GM19467 (cell line): ENCODE data around the gene ANXA7.
"Not testable (repeated sequence)": the region's sequence is repeated elsewhere in the genome, so short reads cannot be mapped to it uniquely, and the experiment has no call there.

Source experiments
- ATAC-seq: cut with Tn5 transposase; IDR thresholded peaks from one replicate; pipeline ENCODE4 v1.9.1; 2021; ENCODE audit warnings: mild to moderate bottlenecking, moderate library complexity; ENCODE audit not compliant: unreplicated experiment

The ANXA7 gene

DNA sequence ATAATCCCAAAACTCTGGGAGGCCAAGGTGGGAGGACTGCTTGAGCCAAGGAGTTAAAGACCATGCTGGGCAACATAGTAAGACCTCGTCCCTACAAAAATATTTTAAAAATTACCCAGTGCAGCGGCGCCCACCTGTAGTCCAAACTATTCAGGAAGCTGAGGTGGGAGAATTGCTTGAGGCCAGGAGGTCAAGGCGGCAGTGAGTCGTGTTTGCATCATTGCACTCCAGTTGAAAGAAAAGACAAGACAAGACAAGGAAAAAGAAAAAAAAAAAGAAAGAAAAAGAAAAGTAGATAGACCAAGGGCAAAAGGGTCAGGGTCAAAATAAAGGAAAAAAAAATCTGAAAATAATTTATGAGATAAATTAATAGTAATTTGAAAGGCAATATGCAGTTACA is 5.8 kb downstream of the ANXA7 start:
- no peak for ATAC-seq

DNA sequence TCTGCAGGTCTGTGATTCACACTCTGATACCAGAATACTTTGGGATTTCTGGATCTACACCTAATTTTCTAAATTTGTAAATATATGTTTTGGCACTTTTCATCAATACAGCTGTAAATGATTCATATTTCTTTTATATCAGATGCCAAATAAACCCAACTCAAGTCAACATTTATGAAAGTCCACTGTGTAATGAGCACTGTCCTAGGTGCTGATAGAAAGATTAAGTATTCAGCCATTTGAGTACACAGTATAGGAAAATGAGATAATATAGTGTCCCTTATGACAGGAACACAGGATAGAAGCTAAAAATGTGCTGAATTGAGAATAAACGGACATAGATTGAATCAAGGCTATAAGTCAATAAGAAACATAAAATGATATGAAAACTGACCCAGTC is 6.4 kb downstream of the ANXA7 start:
- no peak for ATAC-seq

DNA sequence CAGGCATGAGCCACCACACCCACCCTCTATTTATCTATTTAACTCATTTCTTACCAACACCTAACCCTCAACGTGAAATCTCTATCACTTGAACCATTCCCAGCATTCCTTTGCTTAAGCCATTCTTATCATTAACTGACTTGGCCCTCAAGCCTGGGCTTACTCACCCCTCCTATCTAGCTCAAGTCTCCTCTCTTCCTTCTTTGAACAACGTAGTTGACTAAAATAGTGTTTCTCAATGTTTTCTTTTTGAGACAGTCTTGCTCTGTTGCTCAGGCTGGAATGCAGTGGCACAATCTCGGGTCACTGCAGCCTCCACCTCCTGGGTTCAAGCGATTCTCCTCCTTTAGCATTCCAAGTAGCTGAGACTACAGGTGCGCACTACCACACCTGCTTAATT is 7.0 kb downstream of the ANXA7 start:
- ATAC-seq = no peak

DNA sequence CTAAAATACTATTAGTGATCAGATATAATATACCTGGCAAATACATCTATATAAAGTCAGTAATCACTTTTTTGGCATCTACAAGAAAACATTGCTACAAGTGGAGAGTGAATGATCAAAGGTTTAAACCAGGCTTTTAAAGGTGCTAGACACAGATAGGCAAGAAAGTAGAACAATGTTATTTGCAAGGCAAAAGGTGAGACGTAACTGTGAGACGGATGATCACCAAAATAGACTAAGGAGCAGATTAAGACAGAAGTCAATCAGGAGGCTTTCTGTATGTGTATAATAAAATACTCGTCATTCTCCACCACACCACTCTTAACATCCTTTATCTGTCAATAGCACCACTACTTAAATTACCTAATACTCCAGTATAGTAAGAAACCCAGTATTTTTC is 8.3 kb downstream of the ANXA7 start:
- no peak for ATAC-seq

DNA sequence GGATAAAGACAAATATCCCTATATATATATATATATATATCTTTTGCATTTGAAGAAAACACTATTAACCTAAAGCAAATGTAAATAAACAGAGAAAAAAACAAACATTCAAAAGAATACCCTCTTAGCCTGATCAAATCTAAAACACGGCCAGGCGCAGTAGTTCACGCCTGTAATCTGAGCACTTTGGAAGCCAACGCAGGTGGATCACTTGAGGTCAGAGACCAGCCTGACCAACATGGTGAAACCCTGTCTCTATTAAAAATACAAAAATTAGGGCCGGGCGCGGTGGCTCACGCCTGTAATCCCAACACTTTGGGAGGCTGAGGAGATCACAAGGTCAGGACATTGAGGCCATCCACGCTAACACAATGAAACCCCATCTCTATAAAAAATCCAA is 9.2 kb downstream of the ANXA7 start:
- no peak for ATAC-seq

DNA sequence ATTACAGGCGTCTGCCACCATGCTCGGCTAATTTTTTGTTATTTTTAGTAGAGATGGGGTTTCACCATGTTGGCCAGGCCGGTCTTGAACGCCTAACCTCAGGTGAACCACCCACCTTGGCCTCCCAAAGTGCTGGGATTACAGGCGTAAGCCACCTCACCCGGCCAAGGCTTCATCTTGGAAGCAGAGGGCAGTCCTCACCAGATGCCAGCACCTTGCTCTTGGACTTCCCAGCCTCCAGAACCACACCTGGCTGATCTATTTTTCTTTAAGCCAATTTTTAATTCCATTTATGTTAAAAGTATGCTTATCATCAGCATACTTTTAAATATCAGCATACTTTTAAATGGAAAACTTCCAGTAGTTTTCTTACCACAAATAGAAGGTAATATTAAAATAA is 12.2 kb downstream of the ANXA7 start:
- no peak for ATAC-seq

DNA sequence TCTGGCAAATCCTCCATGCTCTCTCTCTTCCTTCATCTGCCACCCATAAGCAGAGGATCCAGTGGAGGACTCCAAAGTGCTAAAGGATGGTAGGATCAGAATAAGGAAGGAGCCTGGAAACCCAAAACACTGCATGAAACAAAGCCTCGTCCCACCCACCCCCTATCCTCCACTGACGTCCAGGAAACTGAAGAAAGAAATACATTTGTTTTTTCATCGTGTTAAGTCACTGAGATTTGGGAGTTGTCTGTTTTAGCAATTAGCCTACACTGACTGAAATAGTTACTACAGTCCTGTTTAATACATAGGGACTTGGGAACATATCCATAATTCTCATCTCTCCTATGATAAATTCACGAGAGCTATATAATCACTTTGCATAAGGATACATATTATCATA is 14.8 kb downstream of the ANXA7 start:
- no peak for ATAC-seq

DNA sequence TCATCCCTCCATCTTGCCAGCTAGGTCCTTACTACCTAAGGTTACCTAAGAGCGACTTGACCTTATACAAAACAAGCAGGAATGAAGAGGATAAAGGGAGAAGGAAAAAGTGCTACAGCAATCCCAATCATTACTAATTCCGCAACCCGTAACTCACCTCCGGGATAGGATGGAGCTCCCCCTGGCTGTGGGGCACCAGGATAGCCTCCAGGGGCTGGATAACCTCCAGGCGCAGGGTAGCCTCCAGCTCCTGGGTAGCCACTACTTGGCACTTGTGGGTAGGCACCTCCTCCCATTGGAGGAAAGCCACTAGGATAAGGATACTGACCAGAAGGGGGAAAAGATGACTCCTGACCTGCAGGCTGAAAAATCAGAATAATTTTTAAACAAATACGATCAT is 15.8 kb downstream of the ANXA7 start:
- no peak for ATAC-seq

DNA sequence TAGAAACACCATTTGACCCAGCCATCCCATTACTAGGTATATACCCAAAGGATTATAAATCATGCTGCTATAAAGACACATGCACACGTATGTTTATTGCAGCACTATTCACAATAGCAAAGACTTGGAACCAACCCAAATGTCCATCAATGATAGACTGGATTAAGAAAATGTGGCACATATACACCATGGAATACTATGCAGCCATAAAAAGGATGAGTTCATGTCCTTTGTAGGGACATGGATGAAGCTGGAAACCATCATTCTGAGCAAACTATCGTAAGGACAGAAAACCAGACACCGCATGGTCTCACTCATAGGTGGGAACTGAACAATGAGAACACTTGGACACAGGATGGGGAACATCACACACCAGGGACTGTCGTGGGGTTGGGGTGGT is 19.5 kb downstream of the ANXA7 start:
- ATAC-seq = not testable (repeated sequence)

DNA sequence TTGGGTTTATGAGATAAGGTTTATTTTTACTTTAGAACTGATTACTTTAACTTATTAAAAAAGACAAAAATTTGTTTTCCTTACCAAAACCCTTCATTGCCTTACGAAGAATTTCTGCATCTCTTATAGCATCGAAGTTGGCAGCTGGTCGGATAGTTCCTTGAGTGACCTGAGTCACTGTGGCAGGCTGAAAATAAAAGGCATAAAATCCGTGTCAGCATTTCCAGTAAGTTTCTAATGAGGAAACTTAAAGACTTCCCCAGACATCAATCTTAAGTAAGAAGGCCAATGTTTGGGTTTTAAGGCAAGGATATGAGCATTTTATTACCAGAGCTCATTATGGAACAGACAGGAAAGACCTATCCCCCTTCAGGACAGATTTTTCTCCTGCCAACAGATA is 25.6 kb downstream of the ANXA7 start:
- ATAC-seq = no peak

DNA sequence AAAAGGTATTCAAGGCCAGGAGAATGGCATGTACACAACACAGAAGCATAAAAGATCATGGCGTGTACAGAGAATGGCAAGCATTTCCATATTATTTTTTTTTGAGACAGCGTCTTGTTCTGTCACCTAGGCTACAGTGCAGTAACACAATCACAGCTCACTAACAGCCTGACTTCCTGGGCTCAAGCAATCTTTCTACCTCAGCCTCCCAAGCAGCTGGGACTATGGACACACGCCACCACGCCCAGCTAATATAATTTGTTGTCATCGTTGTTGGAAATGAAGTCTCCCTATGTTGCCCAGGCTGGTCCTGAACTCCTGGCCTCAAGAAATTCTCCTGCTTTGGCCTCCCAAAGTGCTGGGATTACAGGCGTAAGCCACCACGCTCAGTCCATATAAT is 27.3 kb downstream of the ANXA7 start:
- ATAC-seq = no peak

DNA sequence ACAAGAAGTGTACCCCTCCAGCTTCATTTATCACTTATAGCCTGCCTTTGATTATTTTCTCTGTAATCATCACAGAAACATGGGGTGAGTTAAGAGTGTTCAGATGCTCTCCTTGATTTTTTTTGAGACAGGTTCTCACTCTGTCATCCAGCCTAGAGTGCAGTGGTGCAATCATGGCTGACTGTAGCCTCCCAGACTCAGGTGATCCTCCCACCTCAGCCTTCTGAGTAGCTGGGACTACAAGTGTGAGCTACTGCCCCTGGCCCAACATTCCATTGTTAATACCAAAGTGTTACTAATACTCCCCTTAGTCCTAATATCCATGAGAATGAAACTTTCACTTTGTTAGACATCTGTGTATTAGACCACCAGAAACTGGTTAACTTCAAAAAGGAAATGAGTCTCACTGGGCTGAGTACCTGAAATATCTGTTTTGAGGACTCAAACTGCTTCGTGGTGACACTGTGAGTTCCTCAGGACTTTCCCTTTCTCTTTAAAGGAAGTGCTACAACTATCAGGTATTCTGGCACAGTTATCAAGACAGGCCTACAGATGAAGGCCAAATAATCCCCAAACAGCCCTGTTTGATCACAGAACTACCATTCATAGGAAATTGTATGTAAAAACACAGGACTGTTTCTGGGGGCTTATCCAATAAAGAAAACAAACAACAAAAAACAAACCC is 34.7 kb downstream of the ANXA7 start:
- no peak for ATAC-seq

DNA sequence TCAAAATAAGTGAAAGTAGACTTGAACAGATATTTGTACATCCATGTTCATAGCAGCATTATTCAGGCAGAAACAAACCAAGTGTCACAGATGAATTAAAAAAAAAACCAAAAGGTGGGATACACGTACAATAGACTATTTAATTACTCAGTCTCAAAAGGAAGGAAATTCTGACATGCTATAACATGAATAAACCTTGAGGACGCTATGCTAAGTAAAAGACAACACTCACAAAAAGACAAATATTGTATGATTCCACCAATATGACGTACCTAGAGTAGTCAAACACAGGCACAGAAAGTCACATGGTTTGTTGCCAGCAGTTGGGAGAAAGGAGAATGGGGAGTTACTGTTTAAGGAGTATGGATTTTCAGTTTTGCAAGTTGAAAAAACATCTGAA is 37.2 kb downstream of the ANXA7 start:
- no peak for ATAC-seq

DNA sequence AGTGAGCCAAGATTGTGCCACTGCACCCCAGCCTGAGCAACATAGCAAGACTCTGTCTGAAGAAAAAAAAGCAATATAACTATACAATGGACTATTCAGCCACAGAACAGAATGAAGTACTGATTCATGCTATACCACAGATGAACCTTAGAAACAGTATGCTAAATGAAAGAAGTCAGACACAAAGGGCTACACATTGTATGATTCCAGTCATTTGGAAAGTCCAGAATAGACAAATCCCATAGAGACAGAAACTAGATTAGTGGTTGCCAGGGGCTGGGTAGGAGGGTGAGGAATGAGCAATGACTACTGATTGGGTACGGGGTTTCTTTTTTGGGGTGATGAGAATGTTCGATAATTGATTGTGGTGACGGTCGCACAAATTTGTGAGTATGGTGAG is 45.6 kb downstream of the ANXA7 start:
- ATAC-seq = no peak

DNA sequence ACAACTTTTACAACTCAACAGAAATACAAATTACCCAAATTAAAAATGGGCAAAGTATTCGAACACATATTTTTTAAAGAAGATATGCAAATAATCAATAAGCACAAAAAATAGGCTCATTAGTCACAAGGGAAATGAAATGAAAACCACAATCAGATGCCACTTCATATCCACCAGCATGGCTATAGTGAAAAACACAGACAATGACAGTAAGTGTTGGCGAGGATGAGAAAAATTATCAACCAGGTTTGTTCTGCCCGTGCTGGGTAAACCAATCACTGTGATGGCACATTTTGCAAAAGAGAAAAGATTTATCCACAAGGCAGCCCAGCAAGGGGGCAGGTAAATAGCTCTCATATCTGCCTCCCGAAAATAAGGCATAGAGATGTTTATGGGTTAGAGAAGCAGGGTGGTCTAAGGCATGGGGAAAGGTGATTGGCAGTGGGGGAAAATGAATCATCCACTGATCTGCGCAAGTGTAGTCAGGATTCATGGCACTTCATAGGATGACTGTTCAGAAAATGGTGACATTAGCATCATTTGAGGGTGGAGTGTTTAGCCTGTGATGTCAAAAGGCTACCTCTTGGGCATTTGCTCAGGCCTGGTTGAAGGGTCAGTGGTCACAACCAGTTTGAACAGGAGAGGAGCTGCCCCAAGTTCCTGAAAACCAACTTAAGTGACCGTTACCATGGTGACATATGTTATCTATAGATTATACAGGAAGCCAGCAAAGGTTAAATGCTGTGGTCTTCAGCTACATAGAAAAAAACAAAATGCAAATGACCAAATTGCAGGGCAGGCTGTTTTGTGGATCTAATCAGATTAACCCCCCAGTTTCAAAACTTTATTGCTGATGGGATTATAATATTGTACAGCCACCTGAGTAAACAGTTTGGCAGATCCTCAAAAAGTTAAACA is 47.2 kb downstream of the ANXA7 start:
- ATAC-seq = no peak

DNA sequence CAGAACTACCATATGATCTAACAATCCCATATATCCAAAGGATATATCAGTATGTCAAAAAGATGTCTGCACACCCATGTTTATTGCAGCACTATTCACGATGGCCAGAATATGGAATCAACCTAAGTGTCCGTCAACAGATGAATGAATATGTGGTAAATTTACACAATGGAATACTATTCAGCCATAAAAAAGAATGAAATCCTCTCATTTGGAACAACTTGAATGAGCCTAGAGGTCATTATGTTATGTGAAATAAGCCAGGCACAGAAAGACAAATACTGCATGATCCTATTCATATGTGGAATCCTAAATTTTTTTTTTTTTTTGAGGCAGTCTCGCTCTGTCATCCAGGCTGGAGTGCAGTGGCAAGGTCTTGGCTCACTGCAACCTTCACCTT is 48.9 kb downstream of the ANXA7 start:
- ATAC-seq = no peak

DNA sequence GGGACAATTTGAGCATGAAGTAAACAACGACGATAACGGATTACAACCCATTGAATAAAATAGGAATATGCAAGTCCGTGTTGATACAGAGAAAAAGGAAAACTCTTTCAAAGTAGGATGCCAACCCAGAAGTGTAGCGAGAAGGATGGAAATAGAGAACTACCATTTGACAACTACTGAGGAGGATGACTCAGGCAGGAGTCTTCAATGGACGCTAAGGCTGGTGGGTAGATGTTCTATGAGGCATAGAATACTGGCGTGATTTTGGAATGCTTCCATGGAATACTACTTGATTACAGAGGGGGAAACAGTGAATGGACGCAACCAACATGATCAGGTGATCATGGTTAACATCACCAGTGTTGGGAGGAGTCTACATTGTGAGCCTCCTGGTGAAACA is 54.4 kb downstream of the ANXA7 start:
- no peak for ATAC-seq

DNA sequence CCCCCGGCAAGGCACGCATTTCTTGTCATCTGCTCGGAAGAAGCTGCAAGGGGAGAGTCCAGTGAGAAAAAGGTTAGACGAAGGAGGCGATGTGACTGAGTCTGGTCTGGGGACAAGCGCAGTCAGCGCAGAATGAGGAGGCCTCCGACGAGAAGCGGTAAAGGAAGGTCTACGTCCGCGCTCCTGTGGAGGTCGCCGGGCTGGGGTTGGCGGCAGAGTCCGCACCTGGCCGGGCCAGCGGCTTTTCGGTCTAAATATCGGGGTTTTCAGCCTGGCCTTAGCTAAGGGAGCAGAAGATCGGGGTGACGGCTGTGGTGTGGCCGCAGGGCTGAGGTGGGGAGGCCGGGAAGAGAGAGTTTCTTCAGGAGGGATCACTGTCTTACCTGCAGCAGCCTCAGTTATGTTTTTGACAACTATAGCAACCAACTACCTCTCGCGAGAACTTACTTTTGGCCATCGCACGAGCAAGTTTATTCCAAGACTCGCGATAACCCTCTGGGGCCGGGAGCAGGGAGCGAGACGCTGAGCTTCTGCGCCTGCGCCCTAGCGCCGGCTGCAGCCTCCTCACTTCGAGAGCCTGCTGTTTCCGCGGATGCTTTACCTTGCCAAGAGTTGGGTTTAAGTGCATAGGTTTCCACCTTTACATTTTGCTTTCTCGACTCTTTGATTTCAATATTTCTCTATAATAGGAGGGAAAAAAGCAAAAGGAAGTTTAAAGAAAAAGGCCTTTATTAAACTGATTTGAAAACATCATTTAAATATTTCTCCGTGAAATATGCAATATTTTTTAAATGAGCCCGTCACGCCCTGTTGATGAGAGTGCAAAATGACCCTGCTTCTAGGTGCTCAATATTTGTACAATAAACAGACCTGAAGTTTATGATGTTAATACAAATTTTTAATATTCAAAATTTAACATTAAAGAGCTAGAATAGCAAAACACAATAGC is 55.3 kb downstream of the ANXA7 start, which contains the start of gene CFAP70:
Gene CFAP70, minus strand, starts transcription at position 534 of the 949 bp plus-strand sequence. CDS start 4,068 bp downstream, outside the sequence.
- peak; percentile 93 for ATAC-seq

DNA sequence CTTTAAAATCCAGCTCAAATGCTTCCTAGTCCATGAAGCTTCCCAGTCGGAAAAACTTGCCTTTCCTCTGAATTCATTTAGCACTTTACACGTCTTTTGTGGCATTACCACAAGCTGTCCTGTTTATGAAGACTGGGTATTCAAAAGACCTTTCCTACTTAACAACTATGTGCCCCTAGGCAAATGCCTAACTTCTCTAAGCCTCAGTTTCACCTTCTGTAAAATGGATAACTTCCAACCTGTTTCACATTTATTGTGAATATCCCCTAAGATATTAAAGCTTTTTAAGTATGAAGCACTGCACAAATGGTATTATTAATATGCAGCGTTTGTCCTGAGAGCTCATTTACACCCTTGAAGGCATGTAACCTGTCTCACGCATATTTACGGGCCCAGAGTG is 56.0 kb downstream of the ANXA7 start:
- no peak for ATAC-seq

DNA sequence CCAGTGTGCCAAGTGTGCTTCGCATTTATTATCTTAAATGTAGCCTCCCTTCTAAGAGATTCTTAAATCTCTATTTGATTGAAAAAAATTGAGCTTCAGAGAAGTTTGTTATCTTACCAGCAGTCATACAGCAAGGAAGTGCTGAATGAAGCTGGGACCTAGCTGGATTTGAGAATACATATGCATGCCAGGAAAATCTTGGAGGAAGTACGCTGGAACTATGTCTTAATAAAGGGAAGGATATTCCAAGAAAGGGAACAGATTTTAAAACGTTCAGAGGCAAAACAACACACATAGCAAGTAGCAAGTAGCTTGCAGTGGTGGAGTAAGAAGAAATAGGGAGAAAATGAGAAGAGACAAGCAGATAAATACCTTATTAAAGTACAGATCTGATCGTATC is 56.7 kb downstream of the ANXA7 start:
- no peak for ATAC-seq

DNA sequence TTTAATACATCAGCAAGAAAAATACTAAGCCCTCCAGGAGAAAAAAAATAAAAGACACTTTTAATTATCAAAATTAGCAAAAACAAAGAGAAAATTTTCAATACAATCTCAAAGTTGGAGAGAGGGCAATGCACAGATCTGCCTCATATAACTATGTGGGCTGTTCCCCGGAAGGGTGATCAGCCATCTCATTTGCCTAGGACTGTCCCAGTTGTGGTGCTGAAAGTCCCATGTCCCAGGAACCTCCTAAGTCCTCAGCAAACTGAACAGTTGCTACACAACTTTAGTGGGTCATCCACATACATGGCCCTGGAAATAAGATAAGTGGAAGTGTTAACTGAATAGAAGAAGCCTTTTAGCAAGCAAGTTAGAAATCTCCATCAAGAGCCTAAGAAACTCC is 69.6 kb downstream of the ANXA7 start:
- no peak for ATAC-seq
